Measurements from ENCODE around the gene CDK5RAP2. TPM values are rescaled to one million over a fixed set of nuclear protein-coding genes. Genes with fewer than 3 reads are reported as not detected.

CDK5RAP2 gene
- total RNA-seq, 1 experiment from 2014 or later, result 56.4 TPM

- H3K9ac ChIP-seq (ENCODE audit: extremely low read depth, insufficient read length, low read length), result no peak overlapping the region
- H3K36me3 Mint-ChIP-seq (ENCODE audit: insufficient read depth in 1 of 3, low read depth in 3 of 3), result no peaks in the 10 kb centered on the region
- H3K27ac ChIP-seq (ENCODE audit: insufficient read length, low read depth, low read length), result no peak overlapping the region
- no peaks in the 10 kb centered on the region for H3K9me3 ChIP-seq (ENCODE audit: control insufficient read depth, low read depth, low read length)
- H3K4me2 ChIP-seq (ENCODE audit: insufficient read depth, insufficient read length, low read length), result no peak overlapping the region
- no peak overlapping the region for H2BK20ac ChIP-seq (ENCODE audit: low read depth, low read length, poor library complexity, severe bottlenecking)
- H3T11ph ChIP-seq (ENCODE audit: low read length), result no peak overlapping the region
- TF ChIP-seq CTCF (conservative IDR thresholded peaks at IDR 0.05), result no peak
- H3K18ac ChIP-seq (ENCODE audit: insufficient read length, low read depth, low read length), result no peak overlapping the region
- H2AK5ac ChIP-seq (ENCODE audit: insufficient read length, low read length), result no peak overlapping the region
- no peak overlapping the region for H2BK15ac ChIP-seq (ENCODE audit: low read depth, low read length)
- H3K4me3 Mint-ChIP-seq, result no peak overlapping the region
- no peak overlapping the region for H3K23ac ChIP-seq (ENCODE audit: insufficient read length, low read depth, low read length)
- H3K79me1 ChIP-seq (ENCODE audit: insufficient read depth, low read depth, low read length, poor library complexity, severe bottlenecking), result no peaks in the 10 kb centered on the region
- no peaks in the 10 kb centered on the region for H3K4me1 ChIP-seq (ENCODE audit: insufficient read depth, low read length)
- WGBS (ENCODE audit: extremely low coverage, insufficient read length, low lambda C conversion rate), result no CpG with 5 or more reads among the region's 6 CpGs
- no peaks in the 10 kb centered on the region for H3K9me3 Mint-ChIP-seq
- no peak overlapping the region for H3K56ac ChIP-seq (ENCODE audit: insufficient read length, low read depth, low read length)
- no peak overlapping the region for H2BK12ac ChIP-seq (ENCODE audit: insufficient read length, low read depth, low read length)
- H4K20me1 ChIP-seq (ENCODE audit: control insufficient read depth, insufficient read depth, insufficient read length), result no peaks in the 10 kb centered on the region
- H2AFZ ChIP-seq (ENCODE audit: low read length), result no peak overlapping the region
- H4K8ac ChIP-seq (replicated peaks; ENCODE audit: insufficient read length, low read depth, low read length), result no peak overlapping the region
- H2BK5ac ChIP-seq (ENCODE audit: insufficient read length, low read length), result no peak overlapping the region
- no peaks in the 10 kb centered on the region for H3K79me2 ChIP-seq (ENCODE audit: insufficient read depth, low read length)
- H4K91ac ChIP-seq (ENCODE audit: insufficient read length, low read depth, low read length), result no peak overlapping the region
- no peaks in the 10 kb centered on the region for H3K27me3 ChIP-seq (ENCODE audit: insufficient read depth, low read length)
- no peak for DNase-seq
- H3K14ac ChIP-seq (ENCODE audit: insufficient read depth, low read length), result no peak overlapping the region
- H3K4me1 Mint-ChIP-seq, result peaks cover 5 to 13% of the 10 kb centered on the region in 2 experiments
- H4K5ac ChIP-seq (ENCODE audit: insufficient read length, low read depth, low read length), result no peak overlapping the region
- H2BK120ac ChIP-seq (ENCODE audit: low read depth, low read length, poor library complexity, severe bottlenecking), result no peak overlapping the region
- H3K27me3 Mint-ChIP-seq (ENCODE audit: low read depth), result no peaks in the 10 kb centered on the region
- H3K4ac ChIP-seq (ENCODE audit: low read depth, low read length), result no peak overlapping the region
- H3K23me2 ChIP-seq (ENCODE audit: insufficient read length, low read depth, low read length, poor library complexity, severe bottlenecking), result no peaks in the 10 kb centered on the region
- peak overlapping the region; percentile 40 to 91 (median 58); a peak in 6 of 7 replicates for H3K27ac Mint-ChIP-seq
These were observed 45.3 kb upstream of the CDK5RAP2 start for GRCh38 chr9:120625222-120625621.

Data from H9 (cell line).